Left lung (tissue), 10 donors: ENCODE results near the gene EIF2B2. TPM values are rescaled to one million over a fixed set of nuclear protein-coding genes. Genes with fewer than 3 reads are reported as not detected.
A peak's percentile ranks its signal among the peaks of the same experiment; 100 is the strongest.

ENCODE experiments used
- ATAC-seq: fragments of 200-7000 bp; cut with Tn5 transposase; one replicate; pipeline ENCODE4 v1.9.1; 2020; ENCODE audit warnings: moderate library complexity
- DNase-seq, 4 donors: peaks; one replicate each; pipeline ENCODE4 v3.0.0-alpha.2; 2013 to 2020
- H3K27ac ChIP-seq, 2 donors: fragments of 200-600 bp; sonication (generic) in 1 of 2; one replicate each; pipeline versions ENCODE4 v1.5.0 to v1.8.0; 2020 to 2021
- H3K27me3 ChIP-seq, 2 donors: fragments of 200-600 bp; sonication (generic) in 1 of 2; one replicate each; pipeline versions ENCODE4 v1.5.0 to v1.8.0; 2020 to 2021
- H3K36me3 ChIP-seq, 2 donors: fragments of 200-600 bp; sonication (generic) in 1 of 2; one replicate each; pipeline versions ENCODE4 v1.5.0 to v1.8.0; 2020 to 2021
- H3K4me1 ChIP-seq, 2 donors: fragments of 200-600 bp; one replicate each; pipeline ENCODE4 v1.8.0; 2021
- H3K4me3 ChIP-seq, 2 donors: fragments of 200-600 bp; sonication (generic) in 1 of 2; one replicate each; pipeline versions ENCODE4 v1.5.0 to v1.8.0; 2020 to 2021; ENCODE audit warnings: mild to moderate bottlenecking in 1 of 2
- H3K9me3 ChIP-seq, 2 donors: fragments of 200-600 bp; sonication (generic) in 1 of 2; one replicate each; pipeline versions ENCODE4 v1.5.0 to v1.8.0; 2020 to 2021
- intact Hi-C, 2 donors: fragments of 100-400 bp; cut with DNase I; formaldehyde crosslinking; loops; one replicate each; pipeline versions ENCODE4 v1.11.2 to v1.14.2; 2022
- polyA plus RNA-seq, 6 donors: library from polyadenylated mRNA; unstranded; fragments of 120-200 nt; gene quantifications; one replicate each; pipeline ENCODE4 v1.2.1, GENCODE V29; 2013; ENCODE audit not compliant: insufficient read length in 6 of 6
- total RNA-seq, 2 donors: library from RNA; stranded (reverse); fragmentation: NEBNext Ultra II Directional; extraction: Animal tissue kit (Norgen Biotek cat#: 25700); gene quantifications; one replicate each; pipeline ENCODE4 v1.2.1, GENCODE V29; 2021
- TF ChIP-seq, protein P1 (sequence below), 2 donors: fragments of 200-600 bp; sonication (generic) in 1 of 2; IDR thresholded peaks; one replicate each; pipeline versions ENCODE4 v1.5.0 to v1.8.0; 2021; ENCODE audit warnings: antibody characterized with exemption in 2 of 2
- donor health status: DM: no; HTN: yes; CAD: no.
- donor health status: DM: no; HTN: no; CAD: no.

The EIF2B2 gene
- total and polyA plus RNA-seq, 8 donors, result 38.7 to 58.2 (median 46.7) TPM

- no peak overlapping the region for H3K27ac ChIP-seq
- H3K27me3 ChIP-seq, result no peaks in the 10 kb centered on the region
- peaks cover 6 to 13% of the 10 kb centered on the region in 2 donors for H3K4me1 ChIP-seq
- no peak overlapping the region for H3K4me3 ChIP-seq
- no peaks in the 10 kb centered on the region for H3K9me3 ChIP-seq
- TF ChIP-seq, protein P1, sequence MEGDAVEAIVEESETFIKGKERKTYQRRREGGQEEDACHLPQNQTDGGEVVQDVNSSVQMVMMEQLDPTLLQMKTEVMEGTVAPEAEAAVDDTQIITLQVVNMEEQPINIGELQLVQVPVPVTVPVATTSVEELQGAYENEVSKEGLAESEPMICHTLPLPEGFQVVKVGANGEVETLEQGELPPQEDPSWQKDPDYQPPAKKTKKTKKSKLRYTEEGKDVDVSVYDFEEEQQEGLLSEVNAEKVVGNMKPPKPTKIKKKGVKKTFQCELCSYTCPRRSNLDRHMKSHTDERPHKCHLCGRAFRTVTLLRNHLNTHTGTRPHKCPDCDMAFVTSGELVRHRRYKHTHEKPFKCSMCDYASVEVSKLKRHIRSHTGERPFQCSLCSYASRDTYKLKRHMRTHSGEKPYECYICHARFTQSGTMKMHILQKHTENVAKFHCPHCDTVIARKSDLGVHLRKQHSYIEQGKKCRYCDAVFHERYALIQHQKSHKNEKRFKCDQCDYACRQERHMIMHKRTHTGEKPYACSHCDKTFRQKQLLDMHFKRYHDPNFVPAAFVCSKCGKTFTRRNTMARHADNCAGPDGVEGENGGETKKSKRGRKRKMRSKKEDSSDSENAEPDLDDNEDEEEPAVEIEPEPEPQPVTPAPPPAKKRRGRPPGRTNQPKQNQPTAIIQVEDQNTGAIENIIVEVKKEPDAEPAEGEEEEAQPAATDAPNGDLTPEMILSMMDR (IDR thresholded peaks at IDR 0.05), result no peak
- ATAC-seq (no peak), DNase-seq (no peak)
- intact Hi-C loops, result no loop called here
- H3K36me3 ChIP-seq, result peaks cover 0 to 29% of the 10 kb centered on the region in 2 donors
Observed at GRCh38 chr14:75041613-75042012, 38.9 kb downstream of the EIF2B2 start.

- no peaks in the 10 kb centered on the region for H3K9me3 ChIP-seq
- H3K4me1 ChIP-seq, result peaks cover 6 to 13% of the 10 kb centered on the region in 2 donors
- peak in 1 of 4 donors; percentile 51 for DNase-seq
- no peak for ATAC-seq
- intact Hi-C loops, result no loop called here
- no peak overlapping the region for H3K4me3 ChIP-seq
- peaks cover 0 to 27% of the 10 kb centered on the region in 2 donors for H3K36me3 ChIP-seq
- H3K27me3 ChIP-seq, result no peaks in the 10 kb centered on the region
- TF ChIP-seq, protein P1 (IDR thresholded peaks at IDR 0.05), result no peak
- H3K27ac ChIP-seq, result no peak overlapping the region
Observed at GRCh38 chr14:75042035-75042434, 39.3 kb downstream of the EIF2B2 start.

- TF ChIP-seq, protein P1 (IDR thresholded peaks at IDR 0.05), result no peak
- peaks cover 6 to 19% of the 10 kb centered on the region in 2 donors for H3K4me1 ChIP-seq
- no peaks in the 10 kb centered on the region for H3K9me3 ChIP-seq
- peak overlapping the region in 1 of 2 donors; percentile 40 for H3K27ac ChIP-seq
- peaks cover 0 to 13% of the 10 kb centered on the region in 2 donors for H3K36me3 ChIP-seq
- no peaks in the 10 kb centered on the region for H3K27me3 ChIP-seq
- no peak overlapping the region for H3K4me3 ChIP-seq
- no peak for ATAC-seq
- peak in 1 of 4 donors; percentile 64 for DNase-seq
- intact Hi-C loops, result no loop called here
Observed at GRCh38 chr14:75044322-75044721, 41.6 kb downstream of the EIF2B2 start.

- Histone ChIP-seq H3K9me3 (no peaks in the 10 kb centered on the region), H3K4me3 (no peak overlapping the region), H3K27ac (peak overlapping the region in 1 of 2 donors; percentile 40), H3K4me1 (peaks cover 6 to 24% of the 10 kb centered on the region in 2 donors), H3K36me3 (peaks cover 0 to 12% of the 10 kb centered on the region in 2 donors), H3K27me3 (no peaks in the 10 kb centered on the region)
- intact Hi-C loops, result no loop called here
- TF ChIP-seq, protein P1 (IDR thresholded peaks at IDR 0.05), result no peak
- ATAC-seq (peak; percentile 35), DNase-seq (peak in 2 of 4 donors; percentile 80 to 82)
Observed at GRCh38 chr14:75044752-75045151, 42.0 kb downstream of the EIF2B2 start.

- Histone ChIP-seq H3K36me3 (peaks cover 0 to 4% of the 10 kb centered on the region in 2 donors), H3K4me3 (no peak overlapping the region), H3K27ac (no peak overlapping the region), H3K4me1 (peaks cover 4 to 39% of the 10 kb centered on the region in 2 donors), H3K9me3 (no peaks in the 10 kb centered on the region), H3K27me3 (peaks cover 0 to 10% of the 10 kb centered on the region in 2 donors)
- intact Hi-C loops, result no loop called here
- DNase-seq, result no peak
- TF ChIP-seq, protein P1 (IDR thresholded peaks at IDR 0.05), result no peak
- no peak for ATAC-seq
Observed at GRCh38 chr14:75046275-75046674, 43.6 kb downstream of the EIF2B2 start.
